Stomach (tissue), 9 donors: ENCODE results near the gene ADD2. TPM values are rescaled to one million over a fixed set of nuclear protein-coding genes. Genes with fewer than 3 reads are reported as not detected.
"Not testable (repeated sequence)": the region's sequence is repeated elsewhere in the genome, so short reads cannot be mapped to it uniquely, and the experiment has no call there.

ENCODE experiments used
- DNase-seq, 2 donors: peaks; one replicate each; pipeline versions ENCODE4 v3.0.0 to v3.0.0-alpha.2; 2013 to 2019
- H3K27ac ChIP-seq, 5 donors: fragments of 200-600 bp in 4 of 5; sonication (generic) in 4 of 5; one replicate each; pipeline ENCODE4 v1.5.1; 2013 to 2019; ENCODE audit warnings: mild to moderate bottlenecking in 1 of 5, moderate library complexity in 1 of 5
- H3K27me3 ChIP-seq, 3 donors: fragments of 200-600 bp; sonication (generic); one replicate each; pipeline ENCODE4 v1.5.1; 2017 to 2019; ENCODE audit warnings: mixed run types in 1 of 3
- H3K36me3 ChIP-seq, 4 donors: fragments of 200-600 bp; sonication (generic); 1 replicate in 3 of 4; 2 replicates in 1 of 4; pipeline ENCODE4 v1.5.1; 2016 to 2019
- H3K4me1 ChIP-seq, 4 donors: fragments of 200-600 bp; sonication (generic); one replicate each; pipeline ENCODE4 v1.5.1; 2016 to 2019
- H3K4me3 ChIP-seq, 4 donors: fragments of 200-600 bp; sonication (generic) in 3 of 4; one replicate each; pipeline ENCODE4 v1.5.1; 2016 to 2019; ENCODE audit warnings: mild to moderate bottlenecking in 1 of 4
- H3K9me3 ChIP-seq, 4 donors: fragments of 200-600 bp; sonication (generic); one replicate each; pipeline ENCODE4 v1.5.1; 2016 to 2019
- EP300 ChIP-seq: sonication (generic); formaldehyde crosslinking; IDR thresholded peaks from one replicate; pipeline ENCODE4 v1.6.1; 2017; ENCODE audit warnings: antibody characterized with exemption
- POLR2A ChIP-seq, 4 donors: fragments of 450-650 bp; IDR thresholded peaks; one replicate each; pipeline ENCODE4 v1.6.1; 2016; ENCODE audit warnings: antibody characterized with exemption in 4 of 4, control low read depth in 2 of 4, mild to moderate bottlenecking in 1 of 4, moderate library complexity in 1 of 4
- POLR2AphosphoS5 ChIP-seq, 3 donors: sonication (generic); formaldehyde crosslinking; IDR thresholded peaks; one replicate each; pipeline ENCODE4 v1.6.1; 2016; ENCODE audit warnings: antibody characterized with exemption in 3 of 3
- WGBS, 5 donors: extraction: QIAGEN DNeasy Blood & Tissue Kit in 3 of 5; methylation state at CpG; one replicate each; pipeline versions ENCODE4 v1.1.5 to v1.1.7; 2013 to 2018; 5-methylcytosine and 5-hydroxymethylcytosine counted together
- intact Hi-C: fragments of 100-400 bp; cut with DNase I; formaldehyde crosslinking; loops from one replicate; pipeline ENCODE4 v1.15.1; 2023; ENCODE audit warnings: low total_unique reads
- polyA plus RNA-seq, 3 donors: library from polyadenylated mRNA; stranded (reverse); fragments of 200-250 nt; gene quantifications; one replicate each; pipeline ENCODE4 v1.2.3, GENCODE V29; 2013
- total RNA-seq, 5 donors: library from RNA; depleted of rRNA; stranded (reverse); fragments of >200 nt; gene quantifications; one replicate each; pipeline versions ENCODE4 v1.1.0 to v1.2.3, GENCODE V29; 2014 to 2016
- TF ChIP-seq, protein P1 (sequence below), 7 experiments: fragments of 450-650 bp in 4 of 7; fragments of 200-600 bp in 3 of 7; sonication (generic) in 3 of 7; IDR thresholded peaks; one replicate each; pipeline ENCODE4 v1.5.1; 2016 to 2019; ENCODE audit warnings: antibody characterized with exemption in 7 of 7, control low read depth in 2 of 7, mild to moderate bottlenecking in 1 of 7
- donor health status: healthy with polysubstance abuse.
- donor health status: Bipolar disorder and iron deficiency.
- donor health status: healthy.

The ADD2 gene
- total and polyA plus RNA-seq, 8 donors: 0.12 to 5.5 (median 1.5) TPM; not detected in 2

GRCh38 chr2:70806013-70806412, 38.0 kb upstream of the ADD2 start:
- Histone ChIP-seq H3K27ac (no peak overlapping the region), H3K27me3 (peaks cover 0 to 10% (median 0%) of the 10 kb centered on the region in 3 donors), H3K36me3 (no peaks in the 10 kb centered on the region), H3K4me1 (no peaks in the 10 kb centered on the region), H3K4me3 (no peak overlapping the region), H3K9me3 (peaks cover 0 to 2% (median under 1%) of the 10 kb centered on the region in 4 donors)
- WGBS, 5 donors: 70 to 74% (median 71%) methylated on average over 5 of the region's 5 CpGs
- intact Hi-C loops: no loop called here
- no peak for DNase-seq
- TF ChIP-seq EP300 (no peak), POLR2A (IDR thresholded peaks at IDR 0.05) (no peak)

DNA sequence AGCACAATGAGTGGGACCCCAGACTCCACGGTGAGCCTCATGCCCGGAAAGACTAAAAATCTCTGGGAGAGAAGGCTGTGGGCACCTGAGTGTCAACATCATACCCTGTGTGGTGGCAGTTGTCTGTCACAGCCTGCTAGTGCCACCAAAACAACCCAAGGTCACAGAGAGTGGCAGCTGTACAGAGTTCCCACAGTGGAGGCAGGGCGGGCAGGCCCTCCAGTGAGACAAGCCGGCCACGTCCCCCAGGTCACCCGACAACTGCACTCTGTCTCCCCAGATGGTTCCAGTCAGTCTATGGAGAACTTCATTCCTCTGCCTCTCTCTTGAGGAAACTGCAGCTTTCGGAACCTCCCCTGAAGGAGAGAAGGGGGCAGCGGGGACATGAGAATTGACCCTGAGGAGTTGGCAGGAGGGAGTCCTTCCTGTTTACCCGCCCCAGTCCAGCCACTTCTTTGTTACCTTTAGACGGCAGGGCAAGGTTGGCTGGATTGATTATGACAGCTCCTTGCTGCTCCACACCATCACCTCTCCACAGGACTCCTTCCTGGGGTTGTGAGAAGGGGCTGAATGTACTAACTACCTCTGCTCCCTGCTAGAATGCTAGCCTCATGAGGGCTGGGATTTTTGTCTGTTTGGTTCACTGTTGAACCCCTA, 33.7 kb upstream of the ADD2 start:
- Histone ChIP-seq H3K4me3 (no peak overlapping the region), H3K9me3 (peaks cover 0 to 24% (median 6%) of the 10 kb centered on the region in 4 donors), H3K36me3 (no peaks in the 10 kb centered on the region), H3K4me1 (no peaks in the 10 kb centered on the region), H3K27ac (no peak overlapping the region), H3K27me3 (peaks cover 0 to 11% (median 0%) of the 10 kb centered on the region in 3 donors)
- TF ChIP-seq EP300 (no peak), POLR2AphosphoS5 (IDR thresholded peaks at IDR 0.05) (no peak)
- TF ChIP-seq, protein P1, sequence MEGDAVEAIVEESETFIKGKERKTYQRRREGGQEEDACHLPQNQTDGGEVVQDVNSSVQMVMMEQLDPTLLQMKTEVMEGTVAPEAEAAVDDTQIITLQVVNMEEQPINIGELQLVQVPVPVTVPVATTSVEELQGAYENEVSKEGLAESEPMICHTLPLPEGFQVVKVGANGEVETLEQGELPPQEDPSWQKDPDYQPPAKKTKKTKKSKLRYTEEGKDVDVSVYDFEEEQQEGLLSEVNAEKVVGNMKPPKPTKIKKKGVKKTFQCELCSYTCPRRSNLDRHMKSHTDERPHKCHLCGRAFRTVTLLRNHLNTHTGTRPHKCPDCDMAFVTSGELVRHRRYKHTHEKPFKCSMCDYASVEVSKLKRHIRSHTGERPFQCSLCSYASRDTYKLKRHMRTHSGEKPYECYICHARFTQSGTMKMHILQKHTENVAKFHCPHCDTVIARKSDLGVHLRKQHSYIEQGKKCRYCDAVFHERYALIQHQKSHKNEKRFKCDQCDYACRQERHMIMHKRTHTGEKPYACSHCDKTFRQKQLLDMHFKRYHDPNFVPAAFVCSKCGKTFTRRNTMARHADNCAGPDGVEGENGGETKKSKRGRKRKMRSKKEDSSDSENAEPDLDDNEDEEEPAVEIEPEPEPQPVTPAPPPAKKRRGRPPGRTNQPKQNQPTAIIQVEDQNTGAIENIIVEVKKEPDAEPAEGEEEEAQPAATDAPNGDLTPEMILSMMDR (IDR thresholded peaks at IDR 0.05): no peak
- DNase-seq: no peak
- 67 to 71% (median 69%) methylated on average over 9 to 10 of the region's 10 CpGs for WGBS, 5 donors
- intact Hi-C loops: no loop called here

GRCh38 chr2:70799706-70800105, 31.7 kb upstream of the ADD2 start:
- peaks cover 0 to 25% (median 0%) of the 10 kb centered on the region in 3 donors for H3K27me3 ChIP-seq
- H3K36me3 ChIP-seq: no peaks in the 10 kb centered on the region
- H3K27ac ChIP-seq: no peak overlapping the region
- no peak for DNase-seq
- no peaks in the 10 kb centered on the region for H3K4me1 ChIP-seq
- TF ChIP-seq EP300 (no peak), POLR2AphosphoS5 (IDR thresholded peaks at IDR 0.05) (no peak), POLR2A (IDR thresholded peaks at IDR 0.05) (no peak)
- TF ChIP-seq, protein P1 (IDR thresholded peaks at IDR 0.05): no peak
- H3K4me3 ChIP-seq: no peak overlapping the region
- intact Hi-C loops: no loop called here
- 85 to 91% (median 87%) methylated on average over 2 of the region's 2 CpGs for WGBS, 5 donors
- H3K9me3 ChIP-seq: peaks cover 0 to 24% (median 6%) of the 10 kb centered on the region in 4 donors

DNA sequence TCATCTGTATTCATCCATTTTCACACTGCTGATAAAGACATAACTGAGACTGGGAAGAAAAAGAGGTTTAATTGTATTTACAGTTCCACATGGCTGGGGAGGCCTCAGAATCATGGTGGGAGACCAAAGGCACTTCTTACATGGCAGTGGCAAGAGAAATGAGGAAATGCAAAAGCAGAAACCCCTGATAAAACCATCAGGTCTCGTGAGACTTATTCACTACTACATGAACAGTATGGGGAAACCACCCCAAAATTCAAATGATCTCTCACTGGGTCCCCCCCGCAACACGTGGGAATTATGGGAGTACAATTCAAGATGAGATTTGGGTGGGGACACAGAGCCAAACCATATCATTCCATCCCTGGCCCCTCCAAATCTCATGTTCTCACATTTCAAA, 30.0 kb upstream of the ADD2 start:
- intact Hi-C loops, H3K4me1 ChIP-seq, H3K27ac ChIP-seq, H3K4me3 ChIP-seq, H3K36me3 ChIP-seq, DNase-seq: not testable (repeated sequence)
- H3K27me3 ChIP-seq: peaks cover 0 to 41% (median 0%) of the 10 kb centered on the region in 3 donors
- WGBS, 5 donors: 64 to 87% (median 75%) methylated on average over 3 of the region's 3 CpGs
- peaks cover 0 to 24% (median 6%) of the 10 kb centered on the region in 4 donors for H3K9me3 ChIP-seq

DNA sequence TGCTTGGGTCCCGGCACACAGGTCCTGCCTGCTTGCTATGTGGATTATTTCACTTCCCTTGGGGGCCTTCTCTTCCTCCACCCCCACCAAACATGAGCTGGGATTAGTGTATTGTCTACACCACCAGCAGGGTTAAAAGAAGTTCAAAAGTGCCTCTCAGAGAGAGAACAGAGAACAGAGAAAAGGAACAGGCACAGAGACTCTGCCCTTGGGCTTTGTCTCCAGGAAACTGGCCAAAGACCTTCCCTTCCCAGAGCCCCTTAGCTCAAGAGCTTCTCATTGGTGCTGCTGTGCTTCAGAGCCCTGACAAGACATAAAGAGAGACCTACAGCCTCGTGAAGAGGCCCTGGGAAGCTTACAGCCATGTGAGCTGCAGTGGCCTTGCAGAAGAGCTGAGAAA, 29.5 kb upstream of the ADD2 start:
- TF ChIP-seq POLR2A (IDR thresholded peaks at IDR 0.05): no peak
- TF ChIP-seq, protein P1 (IDR thresholded peaks at IDR 0.05): no peak
- no peak for TF ChIP-seq EP300
- Histone ChIP-seq H3K27ac (no peak overlapping the region), H3K36me3 (no peaks in the 10 kb centered on the region), H3K9me3 (peaks cover 0 to 24% (median 6%) of the 10 kb centered on the region in 4 donors), H3K27me3 (peaks cover 0 to 41% (median 0%) of the 10 kb centered on the region in 3 donors), H3K4me3 (no peak overlapping the region), H3K4me1 (no peaks in the 10 kb centered on the region)
- intact Hi-C loops: no loop called here
- WGBS, 5 donors: 40 to 55% (median 51%) methylated on average over 2 of the region's 2 CpGs
- DNase-seq: no peak
